Endodermal cell (in vitro differentiated cells): Measurements from ENCODE around the gene UBE2D4. TPM values are rescaled to one million over a fixed set of nuclear protein-coding genes. Genes with fewer than 3 reads are reported as not detected.

Experiments used
- DNase-seq: peaks from one replicate; pipeline ENCODE4 v3.0.0-alpha.2; 2017
- H3K27ac ChIP-seq: 2 replicates; pipeline ENCODE4 v1.5.1; 2013; ENCODE audit warnings: mild to moderate bottlenecking, low read depth, low read length, moderate library complexity
- H3K27me3 ChIP-seq: 2 replicates; pipeline ENCODE4 v1.6.1; 2013; ENCODE audit warnings: mild to moderate bottlenecking, low read length, moderate library complexity; ENCODE audit not compliant: insufficient read depth, control insufficient read depth, poor library complexity, severe bottlenecking
- H3K36me3 ChIP-seq: 2 replicates; pipeline ENCODE4 v1.7.0; 2013; ENCODE audit warnings: mild to moderate bottlenecking, low read length, moderate library complexity; ENCODE audit not compliant: control insufficient read depth, insufficient read depth
- H3K4me1 ChIP-seq: one replicate; pipeline ENCODE4 v1.7.0; 2013; ENCODE audit warnings: low read length; ENCODE audit not compliant: control insufficient read depth, insufficient read depth
- H3K4me3 ChIP-seq: 2 replicates; pipeline ENCODE4 v1.5.1; 2013; ENCODE audit warnings: mild to moderate bottlenecking, low read length, moderate library complexity
- H3K9ac ChIP-seq: 2 replicates; pipeline ENCODE4 v1.6.1; 2013; ENCODE audit warnings: mild to moderate bottlenecking, low read length, moderate library complexity; ENCODE audit not compliant: poor library complexity, severe bottlenecking; ENCODE audit errors: extremely low read depth
- H3K9me3 ChIP-seq: 2 replicates; pipeline ENCODE4 v1.6.1; 2013; ENCODE audit warnings: mild to moderate bottlenecking, low read length, moderate library complexity; ENCODE audit not compliant: control insufficient read depth
- H3K27ac Mint-ChIP-seq: 2 replicates; pipeline ENCODE4 v1.8.0; 2020; ENCODE audit warnings: mixed read lengths
- H3K27me3 Mint-ChIP-seq: 2 replicates; pipeline ENCODE4 v1.8.0; 2021; ENCODE audit warnings: mild to moderate bottlenecking, mixed read lengths; ENCODE audit not compliant: insufficient read depth
- H3K36me3 Mint-ChIP-seq: 2 replicates; pipeline ENCODE4 v1.8.0; 2020; ENCODE audit warnings: low read depth, mixed read lengths
- H3K4me1 Mint-ChIP-seq: 2 replicates; pipeline ENCODE4 v1.8.0; 2020; ENCODE audit warnings: mixed read lengths
- H3K4me3 Mint-ChIP-seq: 2 replicates; pipeline ENCODE4 v1.8.0; 2020; ENCODE audit warnings: mild to moderate bottlenecking, moderate library complexity, mixed read lengths
- H3K9me3 Mint-ChIP-seq: 2 replicates; pipeline ENCODE4 v1.8.0; 2020; ENCODE audit warnings: mild to moderate bottlenecking, mixed read lengths
- WGBS, 2 experiments: methylation state at CpG; one replicate each; pipeline versions ENCODE4 v1.1.5 to v1.1.7; 2013; ENCODE audit warnings: missing lambda C conversion rate in 2 of 2, mixed read lengths in 1 of 2; ENCODE audit not compliant: insufficient coverage in 1 of 2, insufficient read length in 1 of 2; 5-methylcytosine and 5-hydroxymethylcytosine counted together
- total RNA-seq, 2 donors: library from RNA; stranded (reverse); fragmentation: NEBNext Ultra II Directional in 1 of 2; extraction: Animal tissue kit (Norgen Biotek cat#: 25700) in 1 of 2; gene quantifications; 2 replicates in 1 of 2; 3 replicates in 1 of 2; pipeline ENCODE4 v1.2.1, GENCODE V29; 2021
- TF ChIP-seq, protein P1 (sequence below): fragments of 200-600 bp; sonication (generic); conservative IDR thresholded peaks from 2 replicates; pipeline ENCODE4 v1.5.0; 2021; ENCODE audit warnings: antibody characterized with exemption, mild to moderate bottlenecking

Gene UBE2D4
- total RNA-seq, 2 donors from 2014 or later: 10.0 to 10.7 TPM

- WGBS, 2 experiments: 61% methylated on average over 3 of the region's 3 CpGs; no CpG with 5 or more reads in 1 of the 2 experiments
- no peaks in the 10 kb centered on the region for H3K9me3 ChIP-seq
- H3K4me1 ChIP-seq: peaks cover 7% of the 10 kb centered on the region
- Mint-ChIP-seq H3K27me3 (no peaks in the 10 kb centered on the region), H3K9me3 (no peaks in the 10 kb centered on the region), H3K27ac (no peak overlapping the region), H3K36me3 (peaks cover 3% of the 10 kb centered on the region), H3K4me3 (no peak overlapping the region), H3K4me1 (peaks cover 15% of the 10 kb centered on the region)
- H3K27ac ChIP-seq: no peak overlapping the region
- no peak overlapping the region for H3K9ac ChIP-seq
- TF ChIP-seq, protein P1, sequence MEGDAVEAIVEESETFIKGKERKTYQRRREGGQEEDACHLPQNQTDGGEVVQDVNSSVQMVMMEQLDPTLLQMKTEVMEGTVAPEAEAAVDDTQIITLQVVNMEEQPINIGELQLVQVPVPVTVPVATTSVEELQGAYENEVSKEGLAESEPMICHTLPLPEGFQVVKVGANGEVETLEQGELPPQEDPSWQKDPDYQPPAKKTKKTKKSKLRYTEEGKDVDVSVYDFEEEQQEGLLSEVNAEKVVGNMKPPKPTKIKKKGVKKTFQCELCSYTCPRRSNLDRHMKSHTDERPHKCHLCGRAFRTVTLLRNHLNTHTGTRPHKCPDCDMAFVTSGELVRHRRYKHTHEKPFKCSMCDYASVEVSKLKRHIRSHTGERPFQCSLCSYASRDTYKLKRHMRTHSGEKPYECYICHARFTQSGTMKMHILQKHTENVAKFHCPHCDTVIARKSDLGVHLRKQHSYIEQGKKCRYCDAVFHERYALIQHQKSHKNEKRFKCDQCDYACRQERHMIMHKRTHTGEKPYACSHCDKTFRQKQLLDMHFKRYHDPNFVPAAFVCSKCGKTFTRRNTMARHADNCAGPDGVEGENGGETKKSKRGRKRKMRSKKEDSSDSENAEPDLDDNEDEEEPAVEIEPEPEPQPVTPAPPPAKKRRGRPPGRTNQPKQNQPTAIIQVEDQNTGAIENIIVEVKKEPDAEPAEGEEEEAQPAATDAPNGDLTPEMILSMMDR: no peak
- no peaks in the 10 kb centered on the region for H3K27me3 ChIP-seq
- H3K4me3 ChIP-seq: no peak overlapping the region
- DNase-seq: no peak
- H3K36me3 ChIP-seq: no peaks in the 10 kb centered on the region
Observed at GRCh38 chr7:43942250-43942649, 16.0 kb downstream of the UBE2D4 start.

GRCh38 chr7:43942997-43943396 is 16.8 kb downstream of the UBE2D4 start:
- H3K4me1 Mint-ChIP-seq: peaks cover 15% of the 10 kb centered on the region
- peaks cover 7% of the 10 kb centered on the region for H3K4me1 ChIP-seq
- TF ChIP-seq, protein P1: peak; percentile 60
- no peaks in the 10 kb centered on the region for H3K9me3 ChIP-seq
- H3K27me3 ChIP-seq: no peaks in the 10 kb centered on the region
- peak; percentile 68 for DNase-seq
- peaks cover 10% of the 10 kb centered on the region for H3K36me3 Mint-ChIP-seq
- no peak overlapping the region for H3K4me3 Mint-ChIP-seq
- H3K9ac ChIP-seq: no peak overlapping the region
- WGBS, 2 experiments: 79 to 80% methylated on average over 2 to 3 of the region's 3 CpGs
- H3K27ac ChIP-seq: no peak overlapping the region
- H3K4me3 ChIP-seq: no peak overlapping the region
- no peaks in the 10 kb centered on the region for H3K9me3 Mint-ChIP-seq
- H3K36me3 ChIP-seq: no peaks in the 10 kb centered on the region
- no peak overlapping the region for H3K27ac Mint-ChIP-seq
- H3K27me3 Mint-ChIP-seq: no peaks in the 10 kb centered on the region

GRCh38 chr7:43943417-43944187 is 17.4 kb downstream of the UBE2D4 start:
- 87 to 98% methylated on average over 5 to 13 of the region's 13 CpGs for WGBS, 2 experiments
- Histone ChIP-seq H3K27ac (no peak overlapping the region), H3K4me3 (no peak overlapping the region), H3K4me1 (peaks cover 7% of the 10 kb centered on the region), H3K27me3 (no peaks in the 10 kb centered on the region), H3K9ac (no peak overlapping the region), H3K36me3 (no peaks in the 10 kb centered on the region), H3K9me3 (no peaks in the 10 kb centered on the region)
- no peak overlapping the region for H3K27ac Mint-ChIP-seq
- TF ChIP-seq, protein P1: no peak
- no peaks in the 10 kb centered on the region for H3K9me3 Mint-ChIP-seq
- peak; percentile 41 for DNase-seq
- no peak overlapping the region for H3K4me3 Mint-ChIP-seq
- no peaks in the 10 kb centered on the region for H3K27me3 Mint-ChIP-seq
- peaks cover 13% of the 10 kb centered on the region for H3K36me3 Mint-ChIP-seq
- peaks cover 15% of the 10 kb centered on the region for H3K4me1 Mint-ChIP-seq
